CD4-positive, alpha-beta memory T cell (primary cell): ENCODE measurements around the gene UBE2F. TPM values are rescaled to one million over a fixed set of nuclear protein-coding genes. Genes with fewer than 3 reads are reported as not detected.

Source experiments
- CTCF ChIA-PET: fragments of 350-600 bp; sonication (Branson Sonifier 250); formaldehyde crosslinking; loops from one replicate; lab custom pipeline; 2021; ENCODE audit warnings: inconsistent platforms; ENCODE audit not compliant: partially characterized antibody; lab: Charles Lee
- POLR2A ChIA-PET: fragments of 350-600 bp; sonication (Branson Sonifier 250); formaldehyde crosslinking; loops from one replicate; lab custom pipeline; 2021; ENCODE audit not compliant: partially characterized antibody; lab: Charles Lee
- DNase-seq, 5 donors: peaks; one replicate each; pipeline versions ENCODE4 v3.0.0 to v3.0.0-alpha.2; 2020 to 2022; ENCODE audit warnings: mixed read lengths in 1 of 5
- H3K27ac ChIP-seq: one replicate; pipeline ENCODE4 v1.7.0; 2013; ENCODE audit warnings: low read depth, low read length
- H3K27me3 ChIP-seq: 2 replicates; pipeline ENCODE4 v1.7.0; 2013; ENCODE audit warnings: mild to moderate bottlenecking, low read length, moderate library complexity; ENCODE audit not compliant: insufficient read depth
- H3K36me3 ChIP-seq: 2 replicates; pipeline ENCODE4 v1.7.0; 2013; ENCODE audit warnings: mild to moderate bottlenecking, low read length, moderate library complexity; ENCODE audit not compliant: insufficient read depth
- H3K4me1 ChIP-seq: 2 replicates; pipeline ENCODE4 v1.7.0; 2013; ENCODE audit warnings: mild to moderate bottlenecking, low read length, moderate library complexity; ENCODE audit not compliant: insufficient read depth
- H3K4me3 ChIP-seq, 2 donors: one replicate each; pipeline ENCODE4 v1.7.0; 2013; ENCODE audit warnings: low read length in 2 of 2, mild to moderate bottlenecking in 1 of 2
- H3K9me3 ChIP-seq, 2 donors: one replicate each; pipeline ENCODE4 v1.7.0; 2013; ENCODE audit warnings: low read length in 2 of 2, control low read depth in 1 of 2; ENCODE audit not compliant: control insufficient read depth in 1 of 2
- H3K27ac Mint-ChIP-seq, 7 donors: one replicate each; pipeline ENCODE4 v1.8.0; 2020 to 2021; ENCODE audit warnings: mixed read lengths in 7 of 7, mild to moderate bottlenecking in 6 of 7, inconsistent platforms in 3 of 7, moderate library complexity in 3 of 7
- H3K27me3 Mint-ChIP-seq, 2 donors: one replicate each; pipeline ENCODE4 v1.8.0; 2020 to 2021; ENCODE audit warnings: mixed read lengths in 2 of 2
- H3K36me3 Mint-ChIP-seq, 2 donors: one replicate each; pipeline ENCODE4 v1.8.0; 2020 to 2021; ENCODE audit warnings: mixed read lengths in 2 of 2, inconsistent platforms in 1 of 2, mild to moderate bottlenecking in 1 of 2
- H3K4me1 Mint-ChIP-seq, 4 donors: one replicate each; pipeline ENCODE4 v1.8.0; 2020 to 2021; ENCODE audit warnings: mixed read lengths in 4 of 4, mild to moderate bottlenecking in 1 of 4
- H3K4me3 Mint-ChIP-seq, 8 donors: one replicate each; pipeline ENCODE4 v1.8.0; 2020 to 2021; ENCODE audit warnings: mixed read lengths in 8 of 8, mild to moderate bottlenecking in 7 of 8, moderate library complexity in 6 of 8, inconsistent platforms in 3 of 8
- H3K9me3 Mint-ChIP-seq, 8 donors: one replicate each; pipeline ENCODE4 v1.8.0; 2020 to 2021; ENCODE audit warnings: mixed read lengths in 8 of 8, mild to moderate bottlenecking in 5 of 8, inconsistent platforms in 3 of 8, moderate library complexity in 1 of 8
- intact Hi-C: fragments of 100-400 bp; cut with micrococcal nuclease; formaldehyde crosslinking; loops from one replicate; pipeline ENCODE4 v1.15.1; 2023
- polyA plus RNA-seq, 2 donors: library from polyadenylated mRNA; unstranded; fragments of 300-500 nt; fragmentation: Illumina TruSeq; gene quantifications; one replicate each; pipeline ENCODE4 v1.2.3, GENCODE V29; 2021
- total RNA-seq, 2 experiments: library from RNA; stranded (reverse); gene quantifications; one replicate each; pipeline ENCODE4 v1.2.3, GENCODE V29; 2021

Gene UBE2F
- total and polyA plus RNA-seq, 4 experiments from 2014 or later: 35.7 to 116 (median 60.9) TPM

- Histone ChIP-seq H3K27ac (no peak overlapping the region), H3K27me3 (no peaks in the 10 kb centered on the region), H3K4me1 (peaks cover 16% of the 10 kb centered on the region), H3K4me3 (peak overlapping the region in 1 of 2 donors; percentile 35), H3K9me3 (no peaks in the 10 kb centered on the region), H3K36me3 (no peaks in the 10 kb centered on the region)
- CTCF ChIA-PET: interaction anchor here (0.6 to 2.5 kb wide), 22 partner anchors 8 to 343 kb away, joined by 3 to 16 read pairs (median 4); partner anchors contain the start of gene KLHL30
- Mint-ChIP-seq H3K9me3 (no peaks in the 10 kb centered on the region), H3K4me3 (peak overlapping the region; percentile 57 to 83 (median 66)), H3K27ac (peak overlapping the region in 4 of 7 donors; percentile 7 to 65 (median 58)), H3K27me3 (no peaks in the 10 kb centered on the region), H3K4me1 (peaks cover 17 to 30% (median 22%) of the 10 kb centered on the region in 4 donors), H3K36me3 (no peaks in the 10 kb centered on the region)
- POLR2A ChIA-PET: interaction anchor here (1.0 to 1.4 kb wide), 4 partner anchors 16 to 82 kb away, joined by 3 to 4 read pairs (median 4); no protein-coding TSS in a partner anchor
- peak; percentile 63 to 77 (median 75) for DNase-seq
- intact Hi-C loops: loop anchor here (1.0 to 2.0 kb wide), 3 partner anchors 43 to 340 kb away; partner anchors contain the start of gene UBE2F
Observed at GRCh38 chr2:237923481-237924163, 43.2 kb upstream of the UBE2F start.

- Mint-ChIP-seq H3K27me3 (no peaks in the 10 kb centered on the region), H3K36me3 (no peaks in the 10 kb centered on the region), H3K4me1 (peaks cover 16 to 30% (median 22%) of the 10 kb centered on the region in 4 donors), H3K4me3 (peak overlapping the region in 5 of 8 donors; percentile 62 to 83 (median 70)), H3K27ac (peak overlapping the region in 2 of 7 donors; percentile 22 to 47), H3K9me3 (no peaks in the 10 kb centered on the region)
- no peak overlapping the region for H3K27ac ChIP-seq
- H3K27me3 ChIP-seq: no peaks in the 10 kb centered on the region
- no peak for DNase-seq
- H3K4me3 ChIP-seq: no peak overlapping the region
- CTCF ChIA-PET: interaction anchor here (0.7 to 2.5 kb wide), 11 partner anchors 12 to 341 kb away, joined by 3 to 16 read pairs (median 4); no protein-coding TSS in a partner anchor
- POLR2A ChIA-PET: interaction anchor here (0.8 to 1.2 kb wide), 3 partner anchors 15 to 54 kb away, joined by 3 to 4 read pairs (median 3); no protein-coding TSS in a partner anchor
- intact Hi-C loops: no loop called here
- peaks cover 16% of the 10 kb centered on the region for H3K4me1 ChIP-seq
- H3K9me3 ChIP-seq: no peaks in the 10 kb centered on the region
- no peaks in the 10 kb centered on the region for H3K36me3 ChIP-seq
Observed at GRCh38 chr2:237924164-237924534, 42.7 kb upstream of the UBE2F start.

DNA sequence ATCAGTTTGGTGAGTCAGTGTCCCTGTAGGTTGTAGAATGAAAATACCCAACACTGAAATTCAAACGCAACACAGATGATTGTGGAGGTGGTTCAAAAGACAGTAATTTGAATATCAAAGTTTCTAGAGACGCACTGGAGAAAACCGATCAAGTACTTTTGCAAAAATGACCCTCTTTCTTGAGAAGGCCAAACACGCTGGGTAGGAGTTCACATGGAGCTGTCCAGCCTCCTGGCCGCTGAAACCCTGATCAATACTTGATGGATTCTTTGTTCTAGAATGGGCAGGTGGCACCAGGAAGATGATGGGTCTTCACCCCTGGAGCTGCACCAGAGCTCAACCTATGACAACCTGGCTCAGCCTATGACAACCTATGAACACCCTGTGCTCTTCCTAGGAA is 39.7 kb upstream of the UBE2F start:
- CTCF ChIA-PET: interaction anchor here (1.0 to 1.2 kb wide), 2 partner anchors 18 to 76 kb away, joined by 3 read pairs; no protein-coding TSS in a partner anchor

DNA sequence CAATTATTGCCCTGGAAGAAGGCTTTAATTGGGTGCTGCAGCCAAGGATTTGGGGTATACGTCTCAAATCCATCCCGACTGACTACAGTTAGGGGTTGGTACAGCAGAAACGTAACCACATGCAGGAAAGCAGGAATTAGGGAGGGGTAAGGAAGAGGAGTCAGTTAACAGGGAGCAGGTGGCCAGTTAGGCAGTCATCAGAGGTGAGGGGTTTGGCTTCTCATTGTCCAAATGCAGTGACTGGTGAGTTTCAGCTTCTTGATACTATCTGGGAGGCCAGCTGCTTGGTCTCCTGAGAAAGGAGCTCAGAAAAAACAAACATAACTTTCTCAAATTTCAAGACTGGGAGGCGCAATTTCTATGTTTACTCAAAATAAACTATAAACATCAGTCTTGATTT is 38.8 kb upstream of the UBE2F start:
- DNase-seq: no peak
- H3K27ac ChIP-seq: no peak overlapping the region
- Mint-ChIP-seq H3K27me3 (no peaks in the 10 kb centered on the region), H3K27ac (no peak overlapping the region), H3K36me3 (no peaks in the 10 kb centered on the region), H3K4me3 (no peak overlapping the region), H3K4me1 (peaks cover 12 to 28% (median 18%) of the 10 kb centered on the region in 4 donors), H3K9me3 (peaks cover 0 to 6% (median 0%) of the 10 kb centered on the region in 8 donors)
- H3K36me3 ChIP-seq: no peaks in the 10 kb centered on the region
- H3K4me1 ChIP-seq: peaks cover 11% of the 10 kb centered on the region
- no peak overlapping the region for H3K4me3 ChIP-seq
- intact Hi-C loops: no loop called here
- ChIA-PET POLR2A (no interaction called here), CTCF (interaction anchor here (1.2 kb wide), 1 partner anchor 17 kb away, joined by 3 read pairs; no protein-coding TSS in a partner anchor)
- no peaks in the 10 kb centered on the region for H3K27me3 ChIP-seq
- H3K9me3 ChIP-seq: no peaks in the 10 kb centered on the region

More for the DNA sequence above, 39.7 kb upstream of the UBE2F start:
- Mint-ChIP-seq H3K36me3 (no peaks in the 10 kb centered on the region), H3K27me3 (no peaks in the 10 kb centered on the region), H3K4me1 (peaks cover 12 to 28% (median 18%) of the 10 kb centered on the region in 4 donors), H3K4me3 (no peak overlapping the region), H3K27ac (no peak overlapping the region), H3K9me3 (peaks cover 0 to 6% (median 0%) of the 10 kb centered on the region in 8 donors)
- Histone ChIP-seq H3K9me3 (no peaks in the 10 kb centered on the region), H3K4me1 (peaks cover 11% of the 10 kb centered on the region), H3K27ac (no peak overlapping the region), H3K36me3 (no peaks in the 10 kb centered on the region), H3K4me3 (no peak overlapping the region), H3K27me3 (no peaks in the 10 kb centered on the region)
- DNase-seq: no peak
- intact Hi-C loops: no loop called here
- POLR2A ChIA-PET: interaction anchor here (1.8 to 2.0 kb wide), 2 partner anchors 13 to 15 kb away, joined by 4 to 8 read pairs; no protein-coding TSS in a partner anchor

GRCh38 chr2:237929979-237930378 is 36.8 kb upstream of the UBE2F start:
- intact Hi-C loops: no loop called here
- Histone ChIP-seq H3K9me3 (no peaks in the 10 kb centered on the region), H3K27me3 (no peaks in the 10 kb centered on the region), H3K4me1 (peaks cover 11% of the 10 kb centered on the region), H3K36me3 (no peaks in the 10 kb centered on the region), H3K27ac (no peak overlapping the region), H3K4me3 (no peak overlapping the region)
- peaks cover 12 to 21% (median 16%) of the 10 kb centered on the region in 4 donors for H3K4me1 Mint-ChIP-seq
- peaks cover 0 to 6% (median 0%) of the 10 kb centered on the region in 8 donors for H3K9me3 Mint-ChIP-seq
- peak overlapping the region in 2 of 7 donors; percentile 48 to 66 for H3K27ac Mint-ChIP-seq
- no peak for DNase-seq
- no peaks in the 10 kb centered on the region for H3K27me3 Mint-ChIP-seq
- H3K36me3 Mint-ChIP-seq: no peaks in the 10 kb centered on the region
- POLR2A ChIA-PET: no interaction called here
- CTCF ChIA-PET: interaction anchor here (1.0 kb wide), 1 partner anchor 29 kb away, joined by 3 read pairs; no protein-coding TSS in a partner anchor
- H3K4me3 Mint-ChIP-seq: no peak overlapping the region

- no peak overlapping the region for H3K4me3 Mint-ChIP-seq
- H3K27ac ChIP-seq: no peak overlapping the region
- no peak for DNase-seq
- ChIA-PET CTCF (interaction anchor here (0.6 to 1.2 kb wide), 2 partner anchors 8 to 335 kb away, joined by 5 read pairs; no protein-coding TSS in a partner anchor), POLR2A (no interaction called here)
- peaks cover 2% of the 10 kb centered on the region for H3K4me1 ChIP-seq
- peaks cover 7 to 19% (median 8%) of the 10 kb centered on the region in 4 donors for H3K4me1 Mint-ChIP-seq
- intact Hi-C loops: no loop called here
- H3K27me3 ChIP-seq: no peaks in the 10 kb centered on the region
- H3K9me3 Mint-ChIP-seq: peaks cover 0 to 6% (median 0%) of the 10 kb centered on the region in 8 donors
- H3K36me3 ChIP-seq: no peaks in the 10 kb centered on the region
- H3K9me3 ChIP-seq: no peaks in the 10 kb centered on the region
- no peaks in the 10 kb centered on the region for H3K27me3 Mint-ChIP-seq
- no peaks in the 10 kb centered on the region for H3K36me3 Mint-ChIP-seq
- H3K27ac Mint-ChIP-seq: no peak overlapping the region
- H3K4me3 ChIP-seq: no peak overlapping the region
Observed at GRCh38 chr2:237931205-237931721, 35.6 kb upstream of the UBE2F start.

- CTCF ChIA-PET: interaction anchor here (1.2 kb wide), 1 partner anchor 10 kb away, joined by 5 read pairs; no protein-coding TSS in a partner anchor
- intact Hi-C loops: no loop called here
Observed at GRCh38 chr2:237932731-237933131, 34.1 kb upstream of the UBE2F start.

More at GRCh38 chr2:237932731-237933131, 34.1 kb upstream of the UBE2F start:
- H3K9me3 ChIP-seq: no peaks in the 10 kb centered on the region
- POLR2A ChIA-PET: no interaction called here
- H3K4me3 ChIP-seq: no peak overlapping the region
- Mint-ChIP-seq H3K36me3 (no peaks in the 10 kb centered on the region), H3K9me3 (peaks cover 0 to 6% (median 0%) of the 10 kb centered on the region in 8 donors), H3K4me3 (no peak overlapping the region), H3K27me3 (no peaks in the 10 kb centered on the region), H3K27ac (peak overlapping the region in 1 of 7 donors; percentile 72), H3K4me1 (peaks cover 0 to 11% (median 6%) of the 10 kb centered on the region in 4 donors)
- no peak overlapping the region for H3K27ac ChIP-seq
- H3K4me1 ChIP-seq: no peaks in the 10 kb centered on the region
- H3K36me3 ChIP-seq: no peaks in the 10 kb centered on the region
- no peaks in the 10 kb centered on the region for H3K27me3 ChIP-seq
- no peak for DNase-seq
